GM21447 (cell line): ENCODE data around the gene TARDBP.
"Not testable (repeated sequence)": the region's sequence is repeated elsewhere in the genome, so short reads cannot be mapped to it uniquely, and the experiment has no call there.

Experiments used
- ATAC-seq: cut with Tn5 transposase; IDR thresholded peaks from one replicate; pipeline ENCODE4 v1.9.1; 2021; ENCODE audit not compliant: unreplicated experiment

Gene TARDBP

GRCh38 chr1:10992004-10992403 is 20.4 kb upstream of the TARDBP start:
- not testable (repeated sequence) for ATAC-seq

GRCh38 chr1:10992864-10993263 is 19.6 kb upstream of the TARDBP start:
- no peak for ATAC-seq

- no peak for ATAC-seq
Measured at GRCh38 chr1:10996100-10996499, 16.4 kb upstream of the TARDBP start.

GRCh38 chr1:11000526-11000925 is 11.9 kb upstream of the TARDBP start:
- no peak for ATAC-seq

- no peak for ATAC-seq
Measured at GRCh38 chr1:11013160-11013531, 692 bp downstream of the TARDBP start.

- ATAC-seq = not testable (repeated sequence)
Measured at GRCh38 chr1:11019358-11019757, 6.9 kb downstream of the TARDBP start.

GRCh38 chr1:11019971-11020370 is 7.5 kb downstream of the TARDBP start:
- no peak for ATAC-seq

- no peak for ATAC-seq
Measured at GRCh38 chr1:11023201-11023600, 10.7 kb downstream of the TARDBP start.

- ATAC-seq = no peak
Measured at GRCh38 chr1:11024154-11024873, 11.9 kb downstream of the TARDBP start.

GRCh38 chr1:11024874-11025203 is 12.4 kb downstream of the TARDBP start:
- ATAC-seq = no peak

GRCh38 chr1:11025618-11026017 is 13.2 kb downstream of the TARDBP start:
- ATAC-seq = no peak

GRCh38 chr1:11026052-11026451 is 13.6 kb downstream of the TARDBP start:
- ATAC-seq = no peak

- ATAC-seq = no peak
Measured at GRCh38 chr1:11026903-11027302, 14.4 kb downstream of the TARDBP start.

- ATAC-seq = no peak
Measured at GRCh38 chr1:11027316-11027715, 14.9 kb downstream of the TARDBP start.

GRCh38 chr1:11028018-11028417 is 15.6 kb downstream of the TARDBP start:
- ATAC-seq = no peak

GRCh38 chr1:11030865-11031264 is 18.4 kb downstream of the TARDBP start:
- ATAC-seq = no peak

- no peak for ATAC-seq
Measured at GRCh38 chr1:11031624-11032262, 19.3 kb downstream of the TARDBP start.

- ATAC-seq = not testable (repeated sequence)
Measured at GRCh38 chr1:11037019-11037739, 24.7 kb downstream of the TARDBP start.

GRCh38 chr1:11037740-11038182 is 25.3 kb downstream of the TARDBP start:
- no peak for ATAC-seq

- ATAC-seq = no peak
Measured at GRCh38 chr1:11039351-11040104, 27.1 kb downstream of the TARDBP start.

GRCh38 chr1:11040105-11040429 is 27.6 kb downstream of the TARDBP start:
- not testable (repeated sequence) for ATAC-seq

GRCh38 chr1:11041048-11041447 is 28.6 kb downstream of the TARDBP start:
- ATAC-seq = no peak
